Endodermal cell (in vitro differentiated cells): Measurements from ENCODE around the gene MTHFSD. TPM values are rescaled to one million over a fixed set of nuclear protein-coding genes. Genes with fewer than 3 reads are reported as not detected.

ENCODE experiments used
- DNase-seq: peaks from one replicate; pipeline ENCODE4 v3.0.0-alpha.2; 2017
- H3K27ac ChIP-seq: 2 replicates; pipeline ENCODE4 v1.5.1; 2013; ENCODE audit warnings: mild to moderate bottlenecking, low read depth, low read length, moderate library complexity
- H3K27me3 ChIP-seq: 2 replicates; pipeline ENCODE4 v1.6.1; 2013; ENCODE audit warnings: mild to moderate bottlenecking, low read length, moderate library complexity; ENCODE audit not compliant: insufficient read depth, control insufficient read depth, poor library complexity, severe bottlenecking
- H3K36me3 ChIP-seq: 2 replicates; pipeline ENCODE4 v1.7.0; 2013; ENCODE audit warnings: mild to moderate bottlenecking, low read length, moderate library complexity; ENCODE audit not compliant: control insufficient read depth, insufficient read depth
- H3K4me1 ChIP-seq: one replicate; pipeline ENCODE4 v1.7.0; 2013; ENCODE audit warnings: low read length; ENCODE audit not compliant: control insufficient read depth, insufficient read depth
- H3K4me3 ChIP-seq: 2 replicates; pipeline ENCODE4 v1.5.1; 2013; ENCODE audit warnings: mild to moderate bottlenecking, low read length, moderate library complexity
- H3K9ac ChIP-seq: 2 replicates; pipeline ENCODE4 v1.6.1; 2013; ENCODE audit warnings: mild to moderate bottlenecking, low read length, moderate library complexity; ENCODE audit not compliant: poor library complexity, severe bottlenecking; ENCODE audit errors: extremely low read depth
- H3K9me3 ChIP-seq: 2 replicates; pipeline ENCODE4 v1.6.1; 2013; ENCODE audit warnings: mild to moderate bottlenecking, low read length, moderate library complexity; ENCODE audit not compliant: control insufficient read depth
- H3K27ac Mint-ChIP-seq: 2 replicates; pipeline ENCODE4 v1.8.0; 2020; ENCODE audit warnings: mixed read lengths
- H3K27me3 Mint-ChIP-seq: 2 replicates; pipeline ENCODE4 v1.8.0; 2021; ENCODE audit warnings: mild to moderate bottlenecking, mixed read lengths; ENCODE audit not compliant: insufficient read depth
- H3K36me3 Mint-ChIP-seq: 2 replicates; pipeline ENCODE4 v1.8.0; 2020; ENCODE audit warnings: low read depth, mixed read lengths
- H3K4me1 Mint-ChIP-seq: 2 replicates; pipeline ENCODE4 v1.8.0; 2020; ENCODE audit warnings: mixed read lengths
- H3K4me3 Mint-ChIP-seq: 2 replicates; pipeline ENCODE4 v1.8.0; 2020; ENCODE audit warnings: mild to moderate bottlenecking, moderate library complexity, mixed read lengths
- H3K9me3 Mint-ChIP-seq: 2 replicates; pipeline ENCODE4 v1.8.0; 2020; ENCODE audit warnings: mild to moderate bottlenecking, mixed read lengths
- CTCF ChIP-seq: fragments of 200-600 bp; sonication (generic); conservative IDR thresholded peaks from 2 replicates; pipeline ENCODE4 v1.5.0; 2021; ENCODE audit warnings: antibody characterized with exemption, mild to moderate bottlenecking
- WGBS, 2 experiments: methylation state at CpG; one replicate each; pipeline versions ENCODE4 v1.1.5 to v1.1.7; 2013; ENCODE audit warnings: missing lambda C conversion rate in 2 of 2, mixed read lengths in 1 of 2; ENCODE audit not compliant: insufficient coverage in 1 of 2, insufficient read length in 1 of 2; 5-methylcytosine and 5-hydroxymethylcytosine counted together
- total RNA-seq, 2 donors: library from RNA; stranded (reverse); fragmentation: NEBNext Ultra II Directional in 1 of 2; extraction: Animal tissue kit (Norgen Biotek cat#: 25700) in 1 of 2; gene quantifications; 2 replicates in 1 of 2; 3 replicates in 1 of 2; pipeline ENCODE4 v1.2.1, GENCODE V29; 2021

MTHFSD gene
- total RNA-seq, 2 donors from 2014 or later: 15.0 to 25.8 TPM

GRCh38 chr16:86530251-86531190 lies 24.5 kb downstream of the MTHFSD start:
- no peak for TF ChIP-seq CTCF
- peak; percentile 36 for DNase-seq
- no peaks in the 10 kb centered on the region for H3K4me1 ChIP-seq
- no peaks in the 10 kb centered on the region for H3K27me3 ChIP-seq
- WGBS, 2 experiments: 92 to 95% methylated on average over 26 to 31 of the region's 31 CpGs
- no peak overlapping the region for H3K9ac ChIP-seq
- H3K27me3 Mint-ChIP-seq: peaks cover under 1% of the 10 kb centered on the region
- no peaks in the 10 kb centered on the region for H3K9me3 Mint-ChIP-seq
- H3K27ac ChIP-seq: no peak overlapping the region
- no peaks in the 10 kb centered on the region for H3K4me1 Mint-ChIP-seq
- no peaks in the 10 kb centered on the region for H3K9me3 ChIP-seq
- no peaks in the 10 kb centered on the region for H3K36me3 ChIP-seq
- peaks cover 1% of the 10 kb centered on the region for H3K36me3 Mint-ChIP-seq
- H3K4me3 Mint-ChIP-seq: no peak overlapping the region
- no peak overlapping the region for H3K27ac Mint-ChIP-seq
- H3K4me3 ChIP-seq: no peak overlapping the region

GRCh38 chr16:86529160-86529559 lies 25.9 kb downstream of the MTHFSD start:
- WGBS, 2 experiments: 84 to 96% methylated on average over 7 to 8 of the region's 8 CpGs
- no peaks in the 10 kb centered on the region for H3K4me1 ChIP-seq
- no peak for TF ChIP-seq CTCF
- Mint-ChIP-seq H3K4me1 (no peaks in the 10 kb centered on the region), H3K36me3 (peaks cover 1% of the 10 kb centered on the region), H3K9me3 (no peaks in the 10 kb centered on the region), H3K4me3 (no peak overlapping the region), H3K27ac (no peak overlapping the region), H3K27me3 (peaks cover 1% of the 10 kb centered on the region)
- DNase-seq: no peak
- H3K27ac ChIP-seq: no peak overlapping the region
- no peak overlapping the region for H3K4me3 ChIP-seq
- H3K27me3 ChIP-seq: no peaks in the 10 kb centered on the region
- no peaks in the 10 kb centered on the region for H3K36me3 ChIP-seq
- H3K9ac ChIP-seq: no peak overlapping the region
- H3K9me3 ChIP-seq: no peaks in the 10 kb centered on the region

GRCh38 chr16:86528061-86528929 lies 26.7 kb downstream of the MTHFSD start:
- H3K4me3 ChIP-seq: no peak overlapping the region
- H3K9me3 ChIP-seq: no peaks in the 10 kb centered on the region
- 94 to 95% methylated on average over 29 to 38 of the region's 38 CpGs for WGBS, 2 experiments
- H3K27ac ChIP-seq: no peak overlapping the region
- no peaks in the 10 kb centered on the region for H3K27me3 ChIP-seq
- Mint-ChIP-seq H3K27ac (no peak overlapping the region), H3K4me1 (no peaks in the 10 kb centered on the region), H3K27me3 (peaks cover 1% of the 10 kb centered on the region), H3K9me3 (no peaks in the 10 kb centered on the region), H3K36me3 (peaks cover 1% of the 10 kb centered on the region), H3K4me3 (no peak overlapping the region)
- peak; percentile 31 for TF ChIP-seq CTCF
- H3K4me1 ChIP-seq: no peaks in the 10 kb centered on the region
- peak; percentile 49 for DNase-seq
- no peaks in the 10 kb centered on the region for H3K36me3 ChIP-seq
- no peak overlapping the region for H3K9ac ChIP-seq
